ENCODE measurements around the gene DNAJC18.

The DNAJC18 gene

DNA sequence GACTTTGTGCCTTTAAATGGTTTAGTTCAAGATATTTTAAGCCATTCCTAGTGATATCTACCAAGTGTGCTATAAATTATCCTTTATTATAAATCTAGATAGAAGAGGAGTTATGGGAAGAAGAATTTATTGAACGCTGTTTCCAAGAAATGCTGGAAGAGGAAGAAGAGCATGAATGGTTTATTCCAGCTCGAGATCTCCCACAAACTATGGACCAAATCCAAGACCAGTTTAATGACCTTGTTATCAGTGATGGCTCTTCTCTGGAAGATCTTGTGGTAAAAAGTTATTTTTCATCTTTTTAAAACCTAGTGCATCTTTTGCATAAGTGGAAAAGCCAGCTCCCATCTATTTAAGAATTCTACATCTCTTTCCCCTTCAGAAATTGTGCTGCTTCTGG, 74.9 kb downstream of the DNAJC18 start:
- no peak for DNase-seq (ENCODE audit: low read depth)

DNA sequence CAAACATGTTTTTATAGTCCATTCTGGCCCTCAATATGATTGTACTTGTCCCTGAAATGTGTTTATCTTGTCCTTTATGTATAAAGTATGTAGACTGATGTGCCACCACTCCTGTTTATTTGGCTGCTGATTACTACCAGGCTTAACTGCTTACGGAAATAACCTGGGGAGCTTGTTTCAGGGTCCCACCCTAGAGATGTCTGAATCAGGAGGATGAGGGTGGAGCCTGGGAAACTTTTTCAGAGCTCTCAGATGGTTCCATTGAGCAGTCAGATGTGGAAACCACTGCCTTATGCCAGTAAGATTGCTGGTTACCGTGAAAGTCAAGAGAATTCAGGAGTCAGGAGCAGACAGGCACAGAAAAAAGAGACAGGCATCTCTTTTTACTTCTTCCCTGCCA, 75.4 kb downstream of the DNAJC18 start:
- no peak for DNase-seq (ENCODE audit: low read depth)

- no peak for DNase-seq (ENCODE audit: low read depth)
These were observed 77.4 kb downstream of the DNAJC18 start for GRCh38 chr5:139361835-139362429.

DNA sequence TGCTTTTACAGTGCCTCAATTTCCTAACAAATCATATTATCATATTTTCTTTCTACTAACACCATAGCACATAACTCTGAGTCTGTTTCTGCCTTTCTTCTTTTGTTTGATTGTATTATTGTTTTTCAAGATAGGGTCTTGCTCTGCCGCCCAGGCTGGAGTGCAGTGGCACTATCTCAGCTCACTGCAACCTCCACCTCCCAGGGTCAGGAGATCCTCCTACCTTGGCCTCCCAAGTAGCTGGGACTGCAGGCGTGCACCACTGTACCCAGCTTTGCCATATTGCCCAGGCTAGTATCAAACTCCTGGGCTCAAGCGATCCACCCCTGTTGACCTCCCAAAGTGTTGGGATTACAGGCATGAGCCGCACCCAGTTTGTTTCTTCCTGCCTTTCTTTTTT, 78.9 kb downstream of the DNAJC18 start:
- DNase-seq (ENCODE audit: low read depth) = no peak
